Esophagus muscularis mucosa (tissue), 4 donors: Measurements from ENCODE around the gene TBC1D8. TPM values are rescaled to one million over a fixed set of nuclear protein-coding genes. Genes with fewer than 3 reads are reported as not detected.

ENCODE experiments used
- DNase-seq: peaks from one replicate; pipeline ENCODE4 v3.0.0-alpha.2; 2017; ENCODE audit errors: extremely low spot score
- H3K27ac ChIP-seq, 4 donors: fragments of 200-600 bp; sonication (generic); replicated peaks in 1 of 4; 1 replicate in 3 of 4; 2 replicates in 1 of 4; pipeline ENCODE4 v1.5.1; 2016 to 2019; ENCODE audit warnings: mild to moderate bottlenecking in 1 of 4
- H3K27me3 ChIP-seq, 4 donors: fragments of 200-600 bp; sonication (generic); one replicate each; pipeline versions ENCODE4 v1.5.1 to v1.6.0; 2016 to 2019
- H3K36me3 ChIP-seq, 4 donors: fragments of 200-600 bp; sonication (generic); one replicate each; pipeline ENCODE4 v1.5.1; 2016 to 2019
- H3K4me1 ChIP-seq, 4 donors: fragments of 200-600 bp; sonication (generic); one replicate each; pipeline ENCODE4 v1.5.1; 2016 to 2019
- H3K4me3 ChIP-seq, 4 donors: fragments of 200-600 bp; sonication (generic); 1 replicate in 2 of 4; 2 replicates in 2 of 4; pipeline ENCODE4 v1.5.1; 2016 to 2019; ENCODE audit warnings: mild to moderate bottlenecking in 4 of 4, moderate library complexity in 1 of 4
- H3K9me3 ChIP-seq, 4 donors: fragments of 200-600 bp; sonication (generic); 1 replicate in 3 of 4; 2 replicates in 1 of 4; pipeline ENCODE4 v1.5.1; 2016 to 2019
- EP300 ChIP-seq: sonication (generic); formaldehyde crosslinking; IDR thresholded peaks from one replicate; pipeline ENCODE4 v1.6.1; 2017; ENCODE audit warnings: antibody characterized with exemption
- POLR2A ChIP-seq: fragments of 450-650 bp; IDR thresholded peaks from one replicate; pipeline ENCODE4 v1.6.1; 2017; ENCODE audit warnings: antibody characterized with exemption, moderate library complexity, mild to moderate bottlenecking, low read depth
- POLR2AphosphoS5 ChIP-seq, 2 donors: sonication (generic); formaldehyde crosslinking; IDR thresholded peaks; one replicate each; pipeline ENCODE4 v1.6.1; 2017; ENCODE audit warnings: antibody characterized with exemption in 2 of 2
- WGBS: methylation state at CpG from one replicate; pipeline ENCODE4 v1.1.5; 2018; 5-methylcytosine and 5-hydroxymethylcytosine counted together
- intact Hi-C: fragments of 100-400 bp; cut with DNase I; formaldehyde crosslinking; loops from one replicate; pipeline ENCODE4 v1.15.1; 2023
- total RNA-seq, 4 donors: library from RNA; depleted of rRNA; stranded (reverse); fragments of >200 nt; gene quantifications; one replicate each; pipeline versions ENCODE4 v1.1.0 to v1.2.1, GENCODE V29; 2016
- TF ChIP-seq, protein P1 (sequence below), 3 experiments: fragments of 200-600 bp in 2 of 3; fragments of 450-650 bp in 1 of 3; sonication (generic) in 2 of 3; IDR thresholded peaks; one replicate each; pipeline ENCODE4 v1.5.1; 2017 to 2019; ENCODE audit warnings: antibody characterized with exemption in 3 of 3, mild to moderate bottlenecking in 2 of 3, moderate library complexity in 1 of 3

Gene TBC1D8
- total RNA-seq, 4 donors from 2014 or later: 16.7 to 23.4 (median 20.4) TPM

DNA sequence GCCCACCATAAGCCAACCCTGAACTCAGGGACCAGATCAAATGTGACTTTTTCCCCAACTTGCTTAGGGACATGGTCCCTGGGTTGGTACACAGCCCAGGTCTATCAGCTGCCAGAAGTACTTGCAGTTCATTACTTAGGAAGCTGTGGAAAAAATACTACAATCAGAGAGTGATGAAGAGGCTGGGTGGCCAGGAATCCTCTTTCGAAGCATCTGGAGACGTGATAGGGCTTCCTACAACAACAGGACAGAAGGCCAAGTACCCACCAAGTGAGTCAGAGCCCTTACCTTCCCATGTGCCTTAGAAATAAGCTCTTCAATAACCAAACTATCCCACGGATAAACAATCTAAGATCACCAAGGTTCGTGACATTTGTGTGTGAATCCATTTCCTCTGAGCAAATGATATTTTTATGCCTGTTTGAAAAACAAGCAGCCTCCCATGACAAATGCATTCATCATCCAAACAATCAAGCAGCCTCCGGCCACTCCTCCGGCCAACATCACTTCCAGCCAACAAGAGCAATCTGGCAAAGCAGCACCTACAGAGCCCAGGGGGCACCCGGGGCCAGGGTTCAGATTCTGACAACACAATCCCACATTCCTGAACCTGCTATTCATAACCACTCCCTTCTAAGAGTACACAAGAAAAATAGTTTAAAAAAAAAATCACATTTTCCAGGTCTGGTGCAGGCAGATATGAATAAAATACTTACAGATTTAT, 26.4 kb downstream of the TBC1D8 start:
- H3K27me3 ChIP-seq: no peaks in the 10 kb centered on the region
- intact Hi-C loops: no loop called here
- H3K27ac ChIP-seq: peak overlapping the region; percentile 68 to 80 (median 74)
- no peak for DNase-seq
- H3K4me1 ChIP-seq: peaks cover 52 to 72% (median 56%) of the 10 kb centered on the region in 4 donors
- no peaks in the 10 kb centered on the region for H3K36me3 ChIP-seq
- no peaks in the 10 kb centered on the region for H3K9me3 ChIP-seq
- H3K4me3 ChIP-seq: peak overlapping the region in 1 of 4 donors; percentile 9
- TF ChIP-seq EP300 (no peak), POLR2AphosphoS5 (IDR thresholded peaks at IDR 0.05) (peak; percentile 46 to 53)
- 24% methylated on average over 7 of the region's 7 CpGs for WGBS

DNA sequence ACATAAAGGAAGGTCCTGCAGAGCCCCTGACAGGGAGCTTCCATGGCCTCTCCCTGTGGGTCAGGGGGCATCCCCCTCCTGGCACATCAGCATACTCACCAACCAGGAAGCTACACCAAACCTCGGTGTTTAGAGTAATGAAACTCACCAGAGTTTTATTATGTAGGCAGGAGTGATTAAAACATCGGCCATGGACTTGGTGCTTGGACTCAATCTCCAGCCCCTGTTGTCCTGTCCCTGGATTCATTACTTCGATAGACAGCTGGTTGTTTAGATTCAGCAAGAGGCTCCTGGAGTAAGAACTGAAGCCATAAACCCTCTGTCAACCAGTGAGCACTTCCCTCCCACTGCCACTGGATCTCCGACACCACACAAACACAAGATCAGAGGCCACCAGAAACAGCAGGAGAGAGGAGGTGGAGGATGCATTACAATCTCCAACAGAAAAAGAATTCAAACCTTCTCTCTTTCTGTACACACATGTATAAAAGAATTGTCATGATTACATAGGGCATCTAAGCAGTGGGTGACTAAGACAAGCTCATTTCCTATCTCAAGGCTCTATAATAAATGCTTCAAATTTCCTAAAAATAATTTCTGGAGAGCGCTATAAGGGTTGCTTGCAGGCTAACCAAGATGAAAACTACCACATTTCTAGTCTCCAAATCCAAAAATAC, 27.2 kb downstream of the TBC1D8 start:
- 84% methylated on average over 5 of the region's 5 CpGs for WGBS
- no peak for DNase-seq
- no peaks in the 10 kb centered on the region for H3K27me3 ChIP-seq
- no peak for TF ChIP-seq EP300
- TF ChIP-seq, protein P1, sequence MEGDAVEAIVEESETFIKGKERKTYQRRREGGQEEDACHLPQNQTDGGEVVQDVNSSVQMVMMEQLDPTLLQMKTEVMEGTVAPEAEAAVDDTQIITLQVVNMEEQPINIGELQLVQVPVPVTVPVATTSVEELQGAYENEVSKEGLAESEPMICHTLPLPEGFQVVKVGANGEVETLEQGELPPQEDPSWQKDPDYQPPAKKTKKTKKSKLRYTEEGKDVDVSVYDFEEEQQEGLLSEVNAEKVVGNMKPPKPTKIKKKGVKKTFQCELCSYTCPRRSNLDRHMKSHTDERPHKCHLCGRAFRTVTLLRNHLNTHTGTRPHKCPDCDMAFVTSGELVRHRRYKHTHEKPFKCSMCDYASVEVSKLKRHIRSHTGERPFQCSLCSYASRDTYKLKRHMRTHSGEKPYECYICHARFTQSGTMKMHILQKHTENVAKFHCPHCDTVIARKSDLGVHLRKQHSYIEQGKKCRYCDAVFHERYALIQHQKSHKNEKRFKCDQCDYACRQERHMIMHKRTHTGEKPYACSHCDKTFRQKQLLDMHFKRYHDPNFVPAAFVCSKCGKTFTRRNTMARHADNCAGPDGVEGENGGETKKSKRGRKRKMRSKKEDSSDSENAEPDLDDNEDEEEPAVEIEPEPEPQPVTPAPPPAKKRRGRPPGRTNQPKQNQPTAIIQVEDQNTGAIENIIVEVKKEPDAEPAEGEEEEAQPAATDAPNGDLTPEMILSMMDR (IDR thresholded peaks at IDR 0.05): no peak
- no peak for TF ChIP-seq POLR2AphosphoS5 (IDR thresholded peaks at IDR 0.05)
- TF ChIP-seq POLR2A: no peak
- H3K36me3 ChIP-seq: no peaks in the 10 kb centered on the region
- H3K4me3 ChIP-seq: no peak overlapping the region
- H3K27ac ChIP-seq: peak overlapping the region; percentile 68 to 80 (median 74)
- no peaks in the 10 kb centered on the region for H3K9me3 ChIP-seq
- H3K4me1 ChIP-seq: peaks cover 61 to 81% (median 65%) of the 10 kb centered on the region in 4 donors
- intact Hi-C loops: no loop called here

DNA sequence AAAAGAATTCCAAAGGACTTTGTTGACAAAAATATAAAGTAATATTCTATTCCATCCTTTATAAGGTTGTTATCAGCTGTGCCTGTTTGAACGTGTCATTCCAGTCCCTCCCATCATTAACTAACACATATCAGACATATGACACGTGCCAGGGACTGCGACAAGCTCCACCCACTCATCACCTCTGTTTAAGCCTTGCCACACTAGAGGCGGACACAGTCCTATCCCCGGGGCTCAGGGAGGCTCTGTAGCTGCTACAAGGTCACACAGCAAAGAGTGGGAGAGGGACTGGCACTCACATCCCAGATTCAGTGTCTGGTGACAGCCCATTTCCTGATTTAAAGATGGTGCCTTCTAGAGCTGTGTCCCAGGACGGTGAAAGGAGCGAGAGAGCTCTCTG, 30.0 kb downstream of the TBC1D8 start:
- WGBS: 93% methylated on average over 7 of the region's 7 CpGs
- peaks cover 65 to 86% (median 81%) of the 10 kb centered on the region in 4 donors for H3K4me1 ChIP-seq

DNA sequence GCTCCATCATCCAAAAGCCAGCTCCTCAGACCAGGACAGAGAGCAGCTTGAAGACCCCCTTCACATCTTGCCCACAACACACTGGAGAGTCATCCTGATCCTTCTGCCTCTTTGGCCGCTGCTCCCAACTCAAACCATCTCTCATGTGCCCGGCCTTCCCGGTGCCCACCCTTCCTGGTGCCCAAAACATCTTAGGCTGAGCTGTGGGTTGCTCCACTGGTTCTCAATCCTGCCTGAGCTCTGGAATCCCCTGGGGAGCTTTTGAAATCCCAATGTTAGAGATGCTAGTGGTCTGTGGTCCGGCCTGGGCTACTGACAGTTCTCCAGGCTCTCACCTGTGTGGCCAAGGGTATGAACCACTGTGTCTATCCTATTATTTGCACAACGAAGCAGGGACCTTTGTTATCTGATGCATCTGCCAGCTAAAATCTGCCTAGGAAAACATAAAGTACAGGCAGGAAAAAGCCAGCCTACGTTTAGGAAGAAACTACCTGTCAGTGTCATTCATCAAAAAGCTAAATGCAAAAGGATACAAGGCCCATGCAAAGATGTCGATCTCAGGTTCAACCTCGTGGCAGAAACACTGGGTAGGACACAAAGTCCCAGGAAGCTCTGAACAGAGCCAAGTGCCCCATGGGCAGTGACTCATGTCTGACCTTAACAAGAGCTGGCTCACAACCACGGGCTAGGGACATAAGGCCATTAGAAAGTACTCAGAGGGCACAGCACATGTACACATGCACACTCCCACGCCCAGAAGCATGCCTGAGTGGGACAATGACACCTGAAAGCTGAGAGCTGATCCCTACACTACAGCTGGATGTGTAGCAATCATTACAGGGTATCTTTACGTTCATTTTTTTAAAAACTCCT, 30.8 kb downstream of the TBC1D8 start:
- intact Hi-C loops: no loop called here
- no peak for DNase-seq
- peaks cover 57 to 85% (median 79%) of the 10 kb centered on the region in 4 donors for H3K4me1 ChIP-seq
- no peaks in the 10 kb centered on the region for H3K36me3 ChIP-seq
- 62% methylated on average over 11 of the region's 11 CpGs for WGBS
- H3K9me3 ChIP-seq: no peaks in the 10 kb centered on the region
- no peaks in the 10 kb centered on the region for H3K27me3 ChIP-seq
- H3K4me3 ChIP-seq: no peak overlapping the region
- TF ChIP-seq POLR2AphosphoS5 (IDR thresholded peaks at IDR 0.05): peak; percentile 89
- no peak for TF ChIP-seq POLR2A
- TF ChIP-seq, protein P1 (IDR thresholded peaks at IDR 0.05): no peak
- TF ChIP-seq EP300: peak; percentile 80
- H3K27ac ChIP-seq: peak overlapping the region; percentile 67 to 76 (median 75)

More for the DNA sequence above, 30.0 kb downstream of the TBC1D8 start:
- Histone ChIP-seq H3K27me3 (no peaks in the 10 kb centered on the region), H3K36me3 (no peaks in the 10 kb centered on the region), H3K9me3 (no peaks in the 10 kb centered on the region), H3K4me3 (no peak overlapping the region), H3K27ac (peak overlapping the region; percentile 67 to 76 (median 75))
- intact Hi-C loops: no loop called here
- TF ChIP-seq POLR2AphosphoS5 (IDR thresholded peaks at IDR 0.05) (no peak), POLR2A (no peak), EP300 (no peak)
- TF ChIP-seq, protein P1 (IDR thresholded peaks at IDR 0.05): no peak
- DNase-seq: no peak
